GM20431 (cell line): ENCODE data around the gene ISY1.
"Not testable (repeated sequence)": the region's sequence is repeated elsewhere in the genome, so short reads cannot be mapped to it uniquely, and the experiment has no call there.

Experiments
- in situ Hi-C: fragments of 300-500 bp; cut with MseI, MboI; formaldehyde crosslinking; loops from one replicate; pipeline ENCODE4 v1.15.0; 2020; ENCODE audit warnings: low sequenced_read_pairs; ENCODE audit not compliant: unreplicated experiment

Gene ISY1

DNA sequence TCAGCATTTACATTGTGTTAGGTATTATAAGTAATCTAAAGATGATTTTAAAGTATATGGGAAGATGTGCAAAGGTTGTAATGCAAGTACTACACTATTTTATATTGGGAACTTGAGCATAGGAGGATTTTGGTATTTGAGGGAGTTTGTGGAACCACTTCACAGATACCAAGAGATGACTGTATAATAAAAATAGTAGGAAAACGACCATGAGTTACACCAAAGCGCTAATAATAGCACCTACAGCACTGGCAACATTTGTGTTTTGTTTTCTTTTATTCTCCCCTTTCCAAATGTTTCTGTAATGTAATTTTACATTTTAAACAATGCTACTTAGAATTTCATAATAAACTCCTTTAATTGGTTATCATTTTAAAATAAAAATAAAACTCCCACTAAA is 12.3 kb upstream of the ISY1 start:
- in situ Hi-C loops = no loop called here

DNA sequence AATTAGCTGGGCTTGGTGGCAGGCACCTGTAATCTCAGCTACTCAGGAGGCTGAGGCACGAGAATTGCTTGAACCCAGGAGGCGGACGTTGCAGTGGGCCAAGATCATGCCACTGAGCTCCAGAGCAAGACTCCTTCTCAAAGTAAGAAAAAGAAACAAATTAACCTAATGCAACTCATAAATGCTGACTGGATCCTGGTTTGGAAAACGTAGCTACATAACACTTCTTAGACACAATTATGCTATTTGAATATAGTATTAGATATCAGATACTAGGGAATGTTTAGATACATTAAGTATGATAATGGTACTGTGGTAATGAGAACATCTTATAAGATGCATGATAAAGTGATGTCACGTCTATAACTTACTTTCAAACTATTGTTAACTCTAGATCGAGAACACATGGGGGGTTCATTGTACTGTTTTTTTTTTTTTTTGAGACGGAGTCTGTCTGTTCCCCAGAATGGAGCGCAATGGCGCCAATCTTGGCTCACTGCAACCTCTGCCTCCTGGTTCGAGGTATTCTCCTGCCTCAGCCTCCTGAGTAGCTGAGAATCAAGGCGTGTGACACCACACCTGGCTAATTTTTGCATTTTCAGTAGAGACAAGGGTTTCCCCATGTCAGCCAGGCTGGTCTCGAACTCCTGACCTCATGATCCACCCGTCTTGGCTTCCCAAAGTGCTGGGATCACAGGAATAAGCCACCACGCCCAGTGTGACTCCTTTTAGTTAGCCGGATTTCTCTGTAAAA is 5.9 kb upstream of the ISY1 start:
- in situ Hi-C loops = no loop called here

- in situ Hi-C loops = not testable (repeated sequence)
These were observed 4.7 kb upstream of the ISY1 start for GRCh38 chr3:129165594-129165993.

DNA sequence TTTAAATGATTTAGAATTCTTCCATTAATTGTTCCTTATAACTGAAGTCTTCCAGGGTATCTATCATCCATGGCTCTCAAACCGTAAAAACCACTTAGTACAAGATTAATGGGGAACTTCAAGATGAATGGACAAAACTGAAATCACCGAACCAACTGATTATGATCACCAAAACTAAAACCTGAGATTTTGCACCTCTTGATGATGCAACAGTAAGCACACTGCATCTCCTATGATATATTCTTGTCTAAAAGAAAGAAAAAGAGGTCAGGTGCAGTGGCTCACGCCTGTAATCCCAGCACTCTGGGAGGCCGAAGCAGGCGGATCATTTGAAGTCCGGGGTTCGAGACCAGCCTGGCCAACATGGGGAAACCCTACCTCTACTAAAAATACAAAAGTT is 3.6 kb upstream of the ISY1 start:
- in situ Hi-C loops = no loop called here

- in situ Hi-C loops = no loop called here
These were observed 2.1 kb upstream of the ISY1 start for GRCh38 chr3:129162729-129163579.

- in situ Hi-C loops = no loop called here
These were observed 1.0 kb upstream of the ISY1 start for GRCh38 chr3:129161860-129162271.

DNA sequence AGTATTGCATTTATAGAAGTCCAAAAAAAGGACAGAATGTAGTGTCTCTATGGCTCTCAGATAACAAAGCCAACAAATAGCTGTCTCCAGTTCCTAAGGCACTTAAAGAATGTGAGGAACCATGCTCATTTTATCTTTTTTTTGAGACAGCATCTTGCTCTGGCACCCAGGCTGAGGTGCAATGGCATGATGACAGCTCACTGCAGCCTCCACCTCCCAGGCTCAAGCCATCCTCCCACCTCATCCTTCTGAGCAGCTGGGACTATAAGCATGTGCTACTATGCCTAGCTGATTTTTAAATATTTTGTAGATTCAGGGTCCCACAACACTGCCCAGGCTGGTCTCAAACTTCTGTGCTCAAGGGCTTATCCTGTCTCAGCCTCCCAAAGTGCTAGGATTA is 16.1 kb downstream of the ISY1 start:
- in situ Hi-C loops = no loop called here

- in situ Hi-C loops = not testable (repeated sequence)
These were observed 19.9 kb downstream of the ISY1 start for GRCh38 chr3:129141011-129141410.

DNA sequence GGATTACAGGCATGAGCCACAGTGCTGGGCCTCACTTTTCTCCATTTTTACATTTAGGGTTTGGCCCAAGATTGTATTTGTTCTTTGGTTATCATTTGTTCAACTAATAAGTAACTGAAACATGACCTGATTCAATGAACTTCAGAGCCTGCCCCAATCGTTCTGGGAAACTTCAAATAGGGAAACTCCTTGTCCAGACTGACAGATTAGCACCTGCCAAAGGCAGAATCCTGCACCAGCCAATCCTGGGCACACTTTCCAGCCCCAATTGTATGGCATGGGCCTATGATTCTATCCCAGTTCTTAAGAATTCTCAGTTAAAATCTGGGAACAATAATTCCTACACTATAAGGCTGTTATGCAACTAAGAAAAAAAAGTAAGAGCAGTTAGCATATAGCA is 21.0 kb downstream of the ISY1 start:
- in situ Hi-C loops = no loop called here

- in situ Hi-C loops = not testable (repeated sequence)
These were observed 24.6 kb downstream of the ISY1 start for GRCh38 chr3:129136275-129136674.

GRCh38 chr3:129132097-129132866 is 28.6 kb downstream of the ISY1 start:
- in situ Hi-C loops = no loop called here

- in situ Hi-C loops = no loop called here
These were observed 29.3 kb downstream of the ISY1 start for GRCh38 chr3:129131465-129132088.

- in situ Hi-C loops = no loop called here
These were observed 30.5 kb downstream of the ISY1 start for GRCh38 chr3:129130291-129130813.

DNA sequence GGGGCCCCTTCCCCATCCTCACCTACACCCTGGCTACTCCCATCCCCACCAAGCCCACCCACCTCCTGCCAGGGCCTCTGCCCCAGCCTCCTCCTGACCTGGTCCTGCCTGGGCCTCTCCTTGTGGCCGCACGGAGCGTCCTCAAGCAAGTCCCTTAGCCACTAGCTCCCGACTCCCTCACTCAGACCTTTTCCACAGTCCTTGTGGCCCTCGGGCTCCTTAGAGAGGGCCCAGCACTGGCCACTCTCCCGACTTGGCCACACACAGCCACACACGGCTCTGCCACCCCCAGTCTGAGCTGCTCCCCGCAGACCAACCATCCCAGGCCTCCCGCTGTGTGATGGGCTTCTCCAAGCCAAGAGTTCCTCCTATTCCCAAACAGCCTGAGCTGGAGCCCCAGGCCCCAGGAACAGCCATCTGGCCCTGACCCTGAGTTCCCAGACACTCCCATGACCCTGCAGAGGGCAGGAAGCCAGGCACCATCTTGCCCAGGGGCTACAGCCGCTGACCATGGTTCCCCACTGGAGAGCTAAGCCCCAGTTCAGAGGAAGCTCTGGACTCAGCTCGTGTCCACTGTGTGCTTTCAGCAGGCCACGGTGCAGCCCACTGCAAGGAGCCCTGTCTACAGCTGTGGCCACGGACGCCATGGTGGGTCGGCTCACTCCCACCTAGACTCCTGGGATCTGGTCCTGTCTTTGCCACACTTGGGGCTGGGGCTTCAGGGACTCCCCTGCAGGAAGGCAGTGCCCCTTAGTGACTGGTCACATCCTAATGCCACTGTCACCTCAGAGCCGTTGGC is 32.3 kb downstream of the ISY1 start:
- in situ Hi-C loops = no loop called here

GRCh38 chr3:129126726-129127280 is 34.1 kb downstream of the ISY1 start:
- in situ Hi-C loops = no loop called here

DNA sequence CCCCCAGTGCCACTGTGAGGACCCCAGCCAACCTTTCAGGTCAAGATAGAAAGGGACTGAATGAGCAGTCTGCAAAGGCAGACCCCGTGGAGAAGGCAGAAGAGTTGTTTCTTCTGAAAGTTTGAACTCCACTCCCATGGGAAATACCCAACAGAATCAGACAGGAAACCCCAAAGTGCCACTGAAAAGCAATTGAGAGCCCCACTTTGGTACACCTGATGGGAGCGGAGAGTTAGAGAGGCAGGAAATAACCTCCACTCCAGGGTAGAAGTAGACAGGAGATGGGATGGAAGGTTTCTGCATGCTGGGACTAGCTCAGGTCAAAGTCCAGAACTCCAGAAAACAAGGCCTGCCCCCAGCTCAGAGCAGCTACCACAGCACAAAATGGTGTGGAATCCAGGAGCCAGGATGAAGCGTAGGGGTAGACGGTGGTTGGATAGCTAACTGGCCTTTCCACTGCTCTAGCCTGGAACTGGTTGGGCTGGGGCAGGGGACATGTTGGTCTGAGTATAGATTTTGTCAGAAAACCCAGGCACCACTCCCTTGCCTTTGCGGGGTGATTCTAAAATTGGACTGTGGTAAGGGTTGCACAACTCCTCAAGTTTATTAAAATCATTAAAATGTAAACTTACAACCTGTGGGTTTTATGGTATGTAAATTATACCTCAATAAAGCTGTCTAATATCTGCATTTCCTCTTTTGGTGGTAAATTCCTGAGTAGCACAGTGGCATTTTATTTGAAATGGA is 37.4 kb downstream of the ISY1 start:
- in situ Hi-C loops = no loop called here

DNA sequence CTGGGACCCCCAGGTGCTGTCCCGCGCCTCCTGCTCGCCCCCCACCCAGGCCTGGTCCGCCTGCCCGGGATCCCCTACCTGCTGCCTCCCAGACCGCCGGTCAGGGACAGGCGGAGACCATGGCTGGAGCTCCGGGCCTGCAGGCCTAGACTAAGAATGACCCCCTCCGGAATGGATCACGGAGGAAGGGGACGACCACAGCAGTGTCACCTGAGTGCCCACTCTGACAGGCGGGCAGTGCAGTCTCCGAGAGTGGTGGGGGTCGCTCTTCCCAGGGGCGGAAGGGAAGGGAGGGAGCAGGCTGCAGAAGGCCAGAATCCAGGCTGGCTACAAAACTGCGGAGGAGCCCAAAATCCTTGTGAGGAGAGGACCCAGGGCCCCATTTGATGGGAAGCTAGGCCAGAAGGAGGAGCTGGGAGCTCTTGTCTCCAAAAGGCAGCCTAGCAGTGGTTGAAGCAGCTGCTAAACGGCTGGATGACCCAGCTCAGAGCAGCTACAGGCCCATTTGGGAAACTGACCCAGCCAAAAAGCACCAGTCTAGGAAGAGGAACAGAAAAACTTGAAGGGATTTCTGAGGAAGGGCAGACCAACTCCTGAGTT is 38.4 kb downstream of the ISY1 start:
- in situ Hi-C loops = no loop called here
